ENCODE measurements around the gene SART3. TPM values are rescaled to one million over a fixed set of nuclear protein-coding genes. Genes with fewer than 3 reads are reported as not detected.
"Not testable (repeated sequence)": the region's sequence is repeated elsewhere in the genome, so short reads cannot be mapped to it uniquely, and the experiment has no call there.

SART3 gene
- total RNA-seq, 1 donor from 2014 or later: 24.7 TPM

DNA sequence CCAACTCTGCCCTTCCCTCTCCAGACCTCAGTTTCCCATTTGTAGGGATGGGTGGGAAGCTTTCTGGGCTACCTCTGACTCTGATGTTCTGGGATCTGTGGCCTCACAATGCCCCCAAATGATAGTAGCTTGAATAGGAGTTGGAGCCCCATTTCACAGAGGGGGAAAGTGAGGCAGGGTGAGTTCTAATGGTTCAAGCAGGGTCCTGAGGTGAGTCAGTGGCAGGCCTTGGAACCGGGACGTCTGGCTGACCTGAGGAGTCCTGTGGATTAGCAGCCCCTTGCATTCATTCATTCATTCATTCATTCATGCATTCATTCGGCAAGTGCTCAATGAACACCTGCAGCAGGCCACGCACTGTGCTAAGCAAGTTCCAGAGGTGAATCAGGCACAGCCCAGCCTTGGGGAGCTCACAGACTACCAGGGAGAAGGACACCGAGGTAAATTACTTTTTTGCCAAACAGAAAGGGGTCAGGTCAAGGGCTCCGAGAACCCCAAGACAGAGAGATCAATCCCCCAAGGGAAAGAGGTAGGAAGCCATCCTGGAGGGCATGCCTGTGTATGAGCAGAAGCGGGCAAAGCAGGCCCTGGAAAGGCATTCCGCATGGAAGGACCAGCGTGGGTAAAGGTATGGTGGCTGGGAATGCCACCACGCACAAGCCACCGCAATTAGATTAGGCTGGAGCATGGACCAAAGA, 37.7 kb upstream of the SART3 start:
- ATAC-seq (no peak), DNase-seq (no peak)
- intact Hi-C loops (cut with micrococcal nuclease): no loop called here

DNA sequence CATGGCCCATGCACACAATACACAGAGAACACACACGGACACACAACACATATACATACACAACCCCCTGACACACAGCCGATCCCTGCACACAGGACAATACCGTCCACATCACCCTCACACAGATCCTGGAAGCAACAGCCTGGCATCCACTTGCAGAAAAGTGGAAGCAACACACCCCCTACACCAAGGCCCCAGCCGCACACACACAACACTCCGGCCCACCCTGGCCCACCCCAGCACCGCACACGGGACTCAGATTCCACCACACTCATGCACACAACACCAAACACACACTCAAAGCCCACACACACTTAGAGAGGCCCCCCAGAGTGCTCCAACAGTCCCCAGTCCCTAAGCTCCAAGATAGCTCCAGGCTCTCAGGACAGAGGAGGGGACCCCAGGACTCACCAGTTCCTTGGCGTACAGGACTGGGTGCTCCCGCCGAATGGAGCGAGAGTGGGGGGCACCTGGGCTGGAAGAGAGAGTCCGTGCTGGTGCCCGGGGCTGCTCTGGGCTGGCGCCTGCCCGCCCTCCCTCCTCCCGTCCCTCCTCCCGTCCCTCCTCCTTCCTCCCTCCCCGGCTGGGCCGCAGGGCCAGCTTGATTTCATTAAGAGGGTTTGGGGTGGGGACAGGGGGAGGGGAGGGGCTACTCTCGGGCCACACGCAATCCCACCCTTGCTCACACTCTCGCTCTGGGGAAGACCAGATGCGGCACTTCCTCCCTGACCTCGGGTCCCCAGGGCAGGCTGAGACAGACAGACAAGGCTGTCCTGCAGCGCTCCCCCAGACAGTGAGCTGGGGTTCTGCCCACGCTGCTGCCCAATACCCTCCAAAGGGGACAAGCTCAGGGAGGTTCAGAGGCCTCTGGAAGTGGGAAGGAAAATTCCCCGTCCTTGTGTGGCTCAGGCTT, 36.8 kb upstream of the SART3 start, which contains the start of gene TMEM119:
TSS of gene TMEM119 (minus strand) at position 526 of the 913 bp plus-strand sequence. CDS start 5,701 bp downstream, outside the sequence.
- ATAC-seq (peak; percentile 76), DNase-seq (peak; percentile 49)
- intact Hi-C loops (cut with micrococcal nuclease): no loop called here

DNA sequence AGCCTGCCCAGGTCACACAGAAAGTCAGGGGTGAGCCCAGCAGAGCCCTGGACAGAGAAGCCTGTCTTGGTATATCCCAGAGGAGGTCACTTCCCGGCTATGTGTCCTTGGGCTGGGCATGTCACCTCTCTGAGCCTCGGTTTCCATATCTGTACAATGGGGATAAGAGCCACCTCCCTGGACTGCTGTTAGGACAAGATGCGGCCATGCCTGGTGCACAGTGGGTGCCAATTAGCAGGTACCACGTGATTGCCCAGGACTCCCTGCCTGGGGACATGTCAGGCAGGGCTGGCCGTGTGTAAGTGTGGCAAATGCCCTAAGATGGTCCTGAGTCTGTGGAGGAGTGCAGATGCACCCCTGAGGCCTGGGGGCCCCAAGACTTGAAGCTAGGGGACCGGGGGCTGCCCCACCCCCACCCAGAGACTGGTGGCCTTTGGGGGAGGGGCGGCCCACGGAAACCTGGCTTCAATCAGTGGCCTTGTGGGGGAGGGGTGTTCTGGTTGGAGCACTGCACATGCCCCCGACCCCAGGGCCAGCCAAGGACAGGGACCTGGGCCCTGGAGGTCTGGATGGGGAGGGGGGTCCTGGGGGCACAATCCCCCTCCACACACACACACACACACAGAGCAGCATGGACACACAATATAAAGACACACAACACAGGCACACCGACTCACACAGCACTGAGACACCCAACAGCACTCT, 36.0 kb upstream of the SART3 start:
- intact Hi-C loops (cut with micrococcal nuclease): no loop called here
- DNase-seq: no peak
- no peak for ATAC-seq

DNA sequence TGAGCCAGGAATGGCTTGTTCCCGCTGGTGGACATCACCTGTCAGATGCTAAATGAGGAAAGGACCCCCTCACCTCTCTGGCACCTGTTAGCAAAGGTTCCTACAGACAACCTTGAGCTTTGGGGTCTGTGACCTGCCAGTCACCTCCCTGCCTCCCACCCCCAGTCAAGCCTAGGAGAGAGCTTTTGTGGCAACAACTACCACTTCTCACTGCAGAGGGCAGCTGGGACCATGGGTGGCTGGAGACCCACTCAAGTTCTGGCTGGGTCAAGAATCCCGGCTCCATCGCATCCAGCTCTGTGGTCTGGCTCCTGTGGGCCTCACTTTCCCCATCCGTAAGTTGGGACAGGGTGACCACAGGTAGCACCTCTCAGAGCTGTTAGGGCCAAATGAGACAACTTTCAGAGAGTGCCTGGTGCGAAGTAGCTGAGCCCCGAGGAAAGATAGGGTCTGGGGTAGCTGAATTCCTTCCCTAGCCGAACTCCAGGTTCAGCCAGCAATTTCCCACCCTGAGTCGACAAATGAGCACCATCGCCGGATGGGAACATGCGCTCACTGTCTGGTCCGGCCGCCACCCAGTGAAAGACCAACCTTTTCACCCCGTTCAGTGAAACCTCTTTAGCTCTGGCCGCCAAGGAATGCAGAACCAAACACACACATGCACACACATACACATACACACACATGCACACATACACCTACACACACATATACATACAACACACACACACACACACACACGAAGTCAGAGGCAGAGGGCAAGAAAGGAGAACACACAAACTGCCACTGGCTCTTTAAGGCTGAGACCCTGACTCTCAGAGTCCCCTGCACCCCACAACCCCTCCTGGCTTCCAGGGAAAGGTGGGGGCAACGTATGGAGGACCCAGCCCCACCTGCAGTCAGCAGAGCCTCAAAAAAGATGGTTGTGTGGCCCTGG, 35.0 kb upstream of the SART3 start:
- ATAC-seq (no peak), DNase-seq (no peak)
- intact Hi-C loops (cut with micrococcal nuclease): no loop called here

DNA sequence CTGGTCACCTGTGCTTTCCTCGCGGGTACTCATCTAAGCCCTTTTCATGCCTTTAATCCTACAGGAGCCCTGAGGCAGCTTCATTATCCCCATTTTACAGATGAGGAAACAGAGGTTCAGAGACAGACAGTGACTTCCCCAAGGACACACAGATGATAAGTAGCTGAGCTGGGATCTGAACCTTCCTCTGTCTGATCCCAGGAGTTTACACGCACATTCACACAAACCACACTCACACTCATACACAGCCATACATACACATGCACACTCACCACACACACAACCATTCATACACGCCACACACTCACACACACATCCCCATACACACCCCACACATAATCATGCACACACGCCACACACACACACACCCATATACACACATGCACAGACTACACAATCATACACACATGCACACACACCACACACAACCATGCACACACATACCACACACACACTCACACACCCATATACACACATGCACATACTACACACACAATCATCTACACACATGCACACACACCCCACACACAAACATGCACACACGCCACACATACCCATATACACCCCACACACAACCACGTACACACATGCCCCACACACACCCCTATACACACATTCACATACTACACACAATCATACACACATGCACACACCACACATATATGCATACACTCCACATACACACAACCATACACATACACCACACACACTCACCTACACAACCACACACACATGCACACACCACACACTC, 34.2 kb upstream of the SART3 start:
- no peak for DNase-seq
- intact Hi-C loops (cut with micrococcal nuclease): no loop called here
- no peak for ATAC-seq

DNA sequence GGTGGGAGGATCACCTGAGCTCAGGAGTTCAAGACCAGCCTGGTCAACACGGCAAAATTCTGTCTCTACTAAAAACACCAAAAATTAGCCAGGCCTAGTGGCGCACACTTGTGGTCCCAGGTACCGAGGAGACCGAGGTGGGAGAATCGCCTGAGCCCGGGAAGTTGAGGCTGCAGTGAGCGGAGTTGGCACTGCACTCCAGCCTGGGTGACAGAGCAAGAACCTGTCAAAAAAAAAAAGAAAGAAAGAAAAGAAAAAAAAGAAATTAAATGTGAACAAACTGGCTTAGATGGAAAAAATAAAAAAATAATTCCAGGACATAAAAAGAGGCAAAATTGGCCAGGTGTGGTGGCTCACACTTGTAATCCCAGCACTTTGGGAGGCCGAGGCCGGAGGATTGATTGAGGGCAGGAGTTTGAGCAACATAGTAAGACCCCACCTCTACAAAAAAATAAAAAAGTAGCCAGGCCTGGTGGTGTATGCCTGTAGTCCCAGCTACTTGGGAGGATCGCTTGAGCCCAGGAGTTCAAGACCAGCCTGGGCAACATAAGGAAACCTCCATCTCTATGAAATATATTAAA, 33.4 kb upstream of the SART3 start:
- no peak for ATAC-seq
- intact Hi-C loops (cut with micrococcal nuclease): no loop called here

DNA sequence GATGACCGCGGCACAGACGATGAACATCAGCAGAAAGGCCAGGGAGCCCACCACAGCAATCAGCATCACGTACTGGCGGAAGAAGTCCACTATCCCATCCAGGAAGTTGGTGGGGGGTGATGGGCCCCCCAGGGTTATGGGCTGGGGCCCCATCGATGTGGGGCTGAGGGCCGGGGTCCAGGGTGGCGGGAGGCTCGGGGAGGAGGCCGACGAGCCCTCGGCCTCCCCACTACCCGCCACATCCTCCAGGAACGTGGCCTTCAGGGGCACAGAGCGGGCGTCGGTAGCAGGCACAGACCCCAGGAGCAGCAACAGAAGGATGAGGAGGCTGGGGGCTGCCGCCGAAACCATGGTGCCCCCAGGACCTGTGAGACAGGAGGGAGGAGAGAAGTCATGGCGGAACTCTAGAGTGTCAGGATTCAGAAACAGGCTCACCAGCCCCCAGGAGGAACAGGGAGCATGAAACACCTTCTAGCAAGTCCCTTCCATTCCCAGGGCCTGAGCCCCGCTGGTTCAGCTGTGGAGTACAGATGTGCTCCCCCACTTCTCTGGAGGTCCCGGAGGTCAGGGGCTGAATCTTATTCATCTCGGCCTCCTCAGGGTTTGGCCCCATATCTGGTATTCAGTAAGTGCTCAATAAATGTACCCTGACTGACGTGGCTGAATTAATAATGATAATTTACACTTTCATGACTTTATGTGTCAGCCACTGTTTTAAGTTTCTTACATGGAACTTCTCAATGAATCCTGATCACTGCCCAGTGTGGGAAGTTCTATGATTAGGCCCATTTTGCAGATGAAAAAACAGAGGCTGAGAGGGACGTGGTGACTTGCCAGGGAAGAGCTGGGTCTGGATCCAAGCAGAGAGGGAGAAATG, 31.3 kb upstream of the SART3 start:
- DNase-seq (no peak), ATAC-seq (no peak)
- intact Hi-C loops (cut with micrococcal nuclease): no loop called here

More for the DNA sequence above, 33.4 kb upstream of the SART3 start:
- DNase-seq: no peak

DNA sequence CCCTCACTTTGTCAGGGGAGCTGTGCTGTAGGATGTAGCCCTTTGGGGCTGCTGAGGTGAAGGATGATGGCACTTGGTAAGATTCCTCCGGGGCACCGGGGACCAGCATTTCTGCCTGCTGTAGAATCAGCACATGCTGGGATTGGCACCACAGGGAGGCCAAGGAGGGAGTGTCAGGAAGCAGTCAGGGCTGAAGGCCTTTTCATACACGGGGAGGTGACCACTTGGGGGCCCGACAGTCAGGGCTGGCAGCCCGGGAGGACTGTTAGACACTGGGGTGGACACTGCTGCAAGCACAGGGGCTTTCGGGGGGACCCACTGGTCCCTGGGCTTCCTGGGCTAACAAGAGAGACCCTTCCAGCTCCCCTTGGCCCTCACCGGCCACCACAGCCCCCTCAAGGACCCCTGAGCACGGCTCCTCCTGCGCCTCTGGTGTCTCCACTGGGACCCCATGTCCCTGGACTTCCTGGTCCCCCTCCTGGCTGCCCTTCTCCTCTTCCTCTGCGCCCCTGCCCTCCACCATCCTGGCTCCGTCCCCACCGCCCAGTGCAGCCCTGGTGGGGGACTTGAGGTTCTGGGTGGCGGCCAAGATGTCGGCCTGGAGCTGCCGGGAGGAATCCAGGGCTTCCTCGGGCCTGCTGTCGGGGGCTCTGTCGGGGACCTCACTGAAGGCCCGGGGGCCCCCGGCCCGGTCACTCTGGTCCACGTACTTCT, 30.5 kb upstream of the SART3 start:
- DNase-seq (no peak), ATAC-seq (no peak)
- intact Hi-C loops (cut with micrococcal nuclease): no loop called here

DNA sequence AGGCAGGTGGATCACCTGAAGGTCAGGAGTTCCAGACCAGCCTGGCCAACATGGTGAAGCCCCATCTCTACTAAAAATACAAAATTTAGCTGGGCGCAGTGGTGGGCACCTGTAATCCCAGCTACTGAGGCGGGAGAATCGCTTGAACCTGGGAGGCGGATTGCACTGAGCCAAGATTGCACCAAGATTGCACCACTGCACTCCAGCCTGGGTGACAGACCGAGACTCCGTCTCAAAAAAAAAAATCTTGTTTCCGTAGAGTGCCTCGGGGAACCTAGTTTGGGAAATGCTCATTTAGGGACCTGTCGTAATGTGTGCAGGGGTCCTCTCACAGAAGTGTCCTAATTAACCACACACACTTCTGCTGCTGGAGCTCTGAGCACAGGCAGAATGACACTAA, 29.5 kb upstream of the SART3 start:
- intact Hi-C loops (cut with micrococcal nuclease); ATAC-seq; DNase-seq: not testable (repeated sequence)

DNA sequence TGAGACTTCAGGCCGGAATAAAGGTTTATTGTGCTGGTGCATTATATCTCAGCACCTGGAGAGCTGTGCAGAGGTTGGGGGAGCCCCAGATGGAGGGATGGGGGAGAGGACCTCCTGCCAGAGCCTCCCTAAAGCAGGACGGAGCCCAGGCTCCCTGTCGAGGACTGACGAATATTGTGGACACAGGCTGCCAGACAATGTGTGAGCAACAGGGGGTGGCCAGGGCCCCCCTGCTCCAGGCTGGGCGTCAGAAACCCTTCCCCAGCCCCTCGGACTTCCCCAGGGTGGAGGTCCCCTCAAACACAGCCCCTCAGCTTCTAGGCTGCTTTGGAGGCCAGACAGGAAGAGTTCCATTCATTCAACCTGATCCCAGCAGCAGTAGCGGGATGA, 28.9 kb upstream of the SART3 start:
- intact Hi-C loops (cut with micrococcal nuclease): no loop called here
- ATAC-seq (no peak), DNase-seq (no peak)

DNA sequence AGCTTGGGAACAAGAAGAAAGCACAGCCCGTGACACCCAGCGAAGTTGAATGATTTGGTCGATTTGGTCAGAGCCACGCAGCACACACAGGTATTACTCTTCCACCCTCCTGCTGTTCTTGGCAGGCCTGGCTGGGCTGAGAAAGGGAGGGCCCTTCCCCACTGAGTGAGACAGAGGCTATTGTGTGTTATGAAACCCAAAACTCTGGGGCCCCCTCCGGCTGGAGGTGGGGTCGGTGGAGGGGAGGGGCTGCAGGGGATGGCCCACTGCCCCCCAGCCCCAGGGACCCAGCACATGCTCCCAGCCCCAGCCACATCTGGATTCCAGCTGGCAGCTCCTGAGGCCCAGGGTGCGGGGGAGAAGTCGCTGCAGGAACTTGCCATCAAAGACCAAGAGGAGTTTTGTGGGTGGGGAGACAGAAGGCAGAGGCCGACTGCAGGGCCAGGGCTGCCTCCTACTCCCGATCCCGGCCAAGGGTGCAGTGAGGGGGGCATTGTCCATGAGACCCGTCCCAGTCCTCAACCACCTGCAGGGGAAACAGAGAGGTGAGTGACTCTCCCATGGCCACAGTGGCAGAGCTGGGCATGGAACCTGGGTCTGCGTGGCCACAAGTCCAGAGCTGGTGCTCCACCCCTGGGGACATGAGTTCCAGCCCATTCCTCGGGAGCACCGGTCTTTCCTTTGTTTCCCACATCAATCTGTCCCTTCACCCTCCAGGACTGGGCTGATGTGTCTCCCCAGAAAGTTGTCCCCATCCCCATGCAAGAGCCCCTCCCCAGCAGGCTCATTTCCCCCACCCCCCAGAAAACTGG, 28.3 kb upstream of the SART3 start:
- DNase-seq (no peak), ATAC-seq (peak; percentile 51)
- intact Hi-C loops (cut with micrococcal nuclease): no loop called here

DNA sequence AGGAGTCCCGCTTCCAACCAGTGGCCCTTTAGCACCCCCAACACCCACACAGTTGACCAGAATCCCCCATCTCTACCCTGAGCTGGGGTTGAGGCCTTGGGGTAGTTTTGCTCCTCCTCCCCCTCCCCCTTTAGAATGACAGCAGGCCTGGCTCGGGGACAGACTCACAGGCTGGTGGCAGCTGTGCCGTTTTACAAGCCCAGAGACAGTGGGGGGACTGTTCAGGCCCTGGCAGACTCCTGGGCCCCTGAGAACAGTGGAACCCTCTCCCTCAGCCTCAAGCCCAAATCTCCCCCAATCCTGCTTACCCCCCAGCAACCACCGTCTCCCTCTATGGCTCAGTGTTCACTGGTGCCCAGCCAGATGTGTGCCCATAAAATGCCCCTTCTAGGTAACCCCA, 26.9 kb upstream of the SART3 start:
- intact Hi-C loops (cut with micrococcal nuclease): no loop called here
- peak; percentile 42 for ATAC-seq
- no peak for DNase-seq

DNA sequence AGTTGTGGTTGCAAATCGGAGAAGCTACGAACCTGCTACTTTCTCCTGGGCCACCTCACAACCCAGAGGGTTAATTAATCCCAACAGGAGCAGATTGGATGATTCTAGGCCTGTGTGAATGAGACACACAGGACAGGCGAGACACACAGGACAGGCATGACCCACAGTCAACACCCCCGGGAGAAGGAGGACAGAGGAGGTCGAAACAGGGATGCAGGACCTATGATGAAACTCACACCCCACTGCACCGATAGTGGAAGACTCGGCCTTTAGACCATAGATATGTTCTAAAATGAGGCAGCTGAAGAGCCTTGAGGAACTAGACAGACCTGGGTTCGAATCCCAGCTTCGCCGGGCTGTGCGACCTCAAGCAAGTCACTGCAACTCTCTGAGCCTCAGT, 25.3 kb upstream of the SART3 start:
- DNase-seq: no peak
- intact Hi-C loops (cut with micrococcal nuclease): no loop called here
- no peak for ATAC-seq

DNA sequence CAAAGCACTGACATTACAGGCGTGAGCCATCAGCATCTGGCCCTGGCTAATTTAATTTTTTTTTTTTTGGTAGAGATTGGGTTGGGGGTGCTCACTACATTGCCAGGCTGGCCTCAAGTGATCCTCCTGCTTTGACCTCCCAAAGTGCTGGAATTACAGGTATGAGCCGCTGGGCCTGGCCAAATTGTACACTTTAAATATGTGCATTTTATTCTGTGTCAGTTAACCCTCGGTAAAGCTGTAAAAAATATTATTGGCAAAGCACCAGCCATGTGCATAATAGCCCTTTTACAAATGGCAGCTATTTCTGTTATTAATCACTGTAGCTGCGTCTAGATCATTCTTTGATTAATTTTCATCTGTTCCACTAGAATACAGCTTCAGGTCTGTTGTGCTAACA, 24.9 kb upstream of the SART3 start:
- no peak for DNase-seq
- intact Hi-C loops (cut with micrococcal nuclease): no loop called here
- ATAC-seq: no peak

DNA sequence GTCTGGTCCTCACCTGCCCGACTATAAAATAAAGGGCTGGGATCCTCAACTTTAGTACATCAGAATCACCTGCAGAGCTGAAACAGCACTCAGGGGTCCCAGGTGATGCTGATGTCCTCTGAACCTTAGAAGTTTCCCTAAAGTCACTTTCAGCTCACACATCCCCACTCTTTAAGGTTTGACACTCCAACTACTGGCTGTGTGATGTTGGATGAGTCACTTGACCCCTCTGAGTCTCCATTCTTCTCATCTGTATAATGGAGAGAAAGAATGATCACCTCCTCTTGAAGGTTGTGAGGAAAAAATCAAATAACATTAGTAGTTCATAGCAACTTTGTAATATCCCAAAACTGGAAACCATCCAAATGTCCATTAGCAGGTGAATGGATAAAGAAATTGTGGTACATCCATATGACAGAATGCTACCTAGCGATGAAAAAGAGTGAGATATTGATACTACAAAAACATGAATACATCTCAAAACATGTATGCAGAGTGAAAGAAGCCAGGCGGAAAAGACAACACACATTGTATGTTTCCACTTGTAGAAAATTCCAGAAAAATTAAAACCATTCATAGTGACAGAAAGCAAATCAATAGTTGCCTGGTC, 23.6 kb upstream of the SART3 start:
- intact Hi-C loops (cut with micrococcal nuclease): no loop called here
- ATAC-seq (no peak), DNase-seq (no peak)

Data from left ventricle myocardium superior (tissue), 1 donor.